Fibroblast of mammary gland (primary cell): ENCODE measurements around the gene KCND3.

Experiments
- DNase-seq: peaks from one replicate; pipeline ENCODE4 v3.0.0-alpha.2; 2010; ENCODE audit warnings: low read depth
- H3K4me3 ChIP-seq: 2 replicates; pipeline ENCODE4 v1.5.1; 2011; ENCODE audit warnings: low read depth, mild to moderate bottlenecking, low read length, moderate library complexity; ENCODE audit not compliant: control insufficient read depth
- TF ChIP-seq, protein P1 (sequence below): conservative IDR thresholded peaks from 2 replicates; pipeline ENCODE4 v1.5.1; 2011; ENCODE audit warnings: low read depth, low read length, inconsistent platforms; ENCODE audit not compliant: control insufficient read depth, insufficient read depth

The KCND3 gene

DNA sequence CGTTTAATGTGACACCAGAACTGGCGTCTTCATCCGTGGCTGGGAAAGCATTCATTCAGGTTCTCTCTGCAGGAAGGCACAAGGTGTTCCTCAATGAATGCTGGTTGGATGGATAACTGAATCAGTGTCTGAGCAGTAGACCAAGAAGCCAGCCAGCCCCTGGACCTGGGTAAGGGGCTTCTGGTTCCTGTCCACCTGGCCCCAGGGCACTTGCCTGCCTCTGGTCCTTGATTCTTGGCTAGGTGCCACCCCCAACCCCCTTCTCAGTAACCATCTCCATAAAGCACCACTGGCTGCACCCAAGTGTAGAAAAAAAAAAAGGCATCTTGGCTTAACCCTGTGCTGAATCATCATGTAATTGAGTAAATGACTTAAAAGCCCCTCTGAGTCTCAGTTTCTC, 59.1 kb downstream of the KCND3 start:
- no peak overlapping the region for H3K4me3 ChIP-seq
- DNase-seq, result no peak
- TF ChIP-seq, protein P1, sequence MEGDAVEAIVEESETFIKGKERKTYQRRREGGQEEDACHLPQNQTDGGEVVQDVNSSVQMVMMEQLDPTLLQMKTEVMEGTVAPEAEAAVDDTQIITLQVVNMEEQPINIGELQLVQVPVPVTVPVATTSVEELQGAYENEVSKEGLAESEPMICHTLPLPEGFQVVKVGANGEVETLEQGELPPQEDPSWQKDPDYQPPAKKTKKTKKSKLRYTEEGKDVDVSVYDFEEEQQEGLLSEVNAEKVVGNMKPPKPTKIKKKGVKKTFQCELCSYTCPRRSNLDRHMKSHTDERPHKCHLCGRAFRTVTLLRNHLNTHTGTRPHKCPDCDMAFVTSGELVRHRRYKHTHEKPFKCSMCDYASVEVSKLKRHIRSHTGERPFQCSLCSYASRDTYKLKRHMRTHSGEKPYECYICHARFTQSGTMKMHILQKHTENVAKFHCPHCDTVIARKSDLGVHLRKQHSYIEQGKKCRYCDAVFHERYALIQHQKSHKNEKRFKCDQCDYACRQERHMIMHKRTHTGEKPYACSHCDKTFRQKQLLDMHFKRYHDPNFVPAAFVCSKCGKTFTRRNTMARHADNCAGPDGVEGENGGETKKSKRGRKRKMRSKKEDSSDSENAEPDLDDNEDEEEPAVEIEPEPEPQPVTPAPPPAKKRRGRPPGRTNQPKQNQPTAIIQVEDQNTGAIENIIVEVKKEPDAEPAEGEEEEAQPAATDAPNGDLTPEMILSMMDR, result no peak

DNA sequence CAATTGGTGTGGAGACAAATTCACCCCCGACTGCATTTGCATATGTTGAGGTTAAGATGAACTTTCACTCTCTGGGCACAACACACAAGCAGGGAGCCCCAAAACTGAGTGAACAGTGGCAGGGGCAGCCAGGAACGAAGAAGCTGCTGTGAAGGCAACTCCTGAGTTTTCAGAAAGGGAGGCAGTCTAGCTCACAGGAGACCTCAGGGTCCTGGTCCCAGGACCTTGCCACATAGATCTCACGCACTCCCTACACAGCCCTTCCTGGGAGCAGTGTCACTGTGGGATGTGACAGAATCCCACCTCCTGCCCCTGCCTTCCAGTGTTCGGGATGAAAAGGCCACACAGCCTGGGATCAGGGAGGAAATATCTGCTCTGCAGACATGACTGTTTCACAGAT, 60.9 kb downstream of the KCND3 start:
- no peak overlapping the region for H3K4me3 ChIP-seq
- TF ChIP-seq, protein P1, result no peak
- no peak for DNase-seq

DNA sequence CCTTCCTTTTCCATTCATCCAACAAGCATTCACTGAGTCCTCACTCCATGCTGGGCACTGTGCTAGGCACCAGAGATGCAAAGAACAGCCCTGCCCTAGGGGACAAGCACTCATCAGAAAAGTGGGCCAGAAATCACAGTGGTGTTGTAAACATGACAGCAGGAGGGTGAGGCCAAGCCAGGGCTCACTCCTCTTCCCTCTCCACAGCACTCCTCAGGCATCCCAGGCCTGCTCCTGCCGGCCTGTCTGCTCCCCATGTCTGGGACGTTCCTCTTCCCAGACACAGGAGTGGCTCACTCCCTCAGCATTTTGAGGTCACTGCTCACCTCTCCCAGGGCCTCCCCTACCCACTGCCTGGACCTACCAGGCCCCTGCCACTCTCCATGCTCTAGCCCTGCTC, 61.8 kb downstream of the KCND3 start:
- DNase-seq, result no peak
- TF ChIP-seq, protein P1, result no peak
- no peak overlapping the region for H3K4me3 ChIP-seq

DNA sequence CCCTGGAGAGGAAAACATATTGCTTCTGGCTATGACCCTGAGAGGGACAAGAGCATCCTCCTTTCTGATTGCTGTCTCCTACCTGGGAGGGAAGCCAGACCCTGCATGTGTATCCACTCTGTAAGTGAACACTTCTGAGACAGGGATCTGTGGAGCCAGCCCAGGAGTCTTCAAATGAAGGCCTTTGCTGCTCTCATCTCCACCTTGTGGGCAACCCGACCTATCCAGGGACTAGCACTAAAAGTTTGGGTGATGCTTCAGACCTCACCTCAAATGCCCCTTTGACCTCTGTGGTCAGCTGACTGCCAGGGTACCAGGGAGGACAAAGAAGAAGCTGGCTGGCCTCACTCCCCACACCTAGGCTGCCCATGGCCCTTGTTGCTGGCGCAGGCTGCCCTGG, 64.7 kb downstream of the KCND3 start:
- no peak for DNase-seq
- no peak overlapping the region for H3K4me3 ChIP-seq
- TF ChIP-seq, protein P1, result no peak

DNA sequence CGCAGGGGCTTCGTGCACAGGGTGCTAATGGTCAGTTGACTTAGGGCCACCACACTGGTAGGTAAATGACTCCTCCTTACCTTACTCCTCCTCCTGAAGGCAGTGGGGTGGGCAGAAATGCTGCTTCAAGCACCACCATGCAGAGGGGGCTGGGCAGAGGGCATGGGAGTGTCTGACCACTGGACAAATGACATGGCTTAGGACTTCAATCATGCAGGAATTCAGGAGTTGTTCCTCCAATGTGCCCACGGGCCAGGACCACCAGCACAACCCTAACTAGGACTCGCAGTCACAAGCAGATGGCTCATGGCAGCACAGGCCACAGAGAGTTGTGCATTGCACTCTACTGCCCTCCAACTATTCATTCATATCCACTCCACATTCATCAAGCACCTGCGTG, 65.7 kb downstream of the KCND3 start:
- TF ChIP-seq, protein P1, result no peak
- DNase-seq, result no peak
- H3K4me3 ChIP-seq, result no peak overlapping the region

DNA sequence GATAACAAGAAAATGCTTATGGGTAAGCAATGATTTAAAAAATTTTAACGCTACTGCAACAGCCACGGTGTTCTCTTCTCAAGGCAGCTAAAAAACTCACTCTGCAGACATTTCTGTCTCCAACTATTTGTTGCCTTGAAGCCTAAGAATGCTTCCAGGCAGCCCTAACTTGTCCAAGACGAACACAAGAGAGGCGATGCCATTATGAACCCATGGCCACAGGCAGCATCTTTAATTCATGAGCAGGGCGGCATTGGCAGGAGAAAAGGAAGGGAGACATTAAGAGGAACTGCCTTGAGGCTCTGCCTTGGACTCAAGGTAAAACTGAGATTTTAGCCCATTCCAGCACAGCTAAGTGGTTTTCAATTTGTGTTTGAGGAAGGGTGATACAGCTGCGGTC, 67.5 kb downstream of the KCND3 start:
- no peak overlapping the region for H3K4me3 ChIP-seq
- DNase-seq, result no peak

More for the DNA sequence above, 67.5 kb downstream of the KCND3 start:
- TF ChIP-seq, protein P1, result no peak
